ENCODE measurements around the gene TBCCD1. TPM values are rescaled to one million over a fixed set of nuclear protein-coding genes. Genes with fewer than 3 reads are reported as not detected.
A peak's percentile ranks its signal among the peaks of the same experiment; 100 is the strongest.

The TBCCD1 gene
- total RNA-seq, 1 experiment from 2014 or later = 38.7 TPM

DNA sequence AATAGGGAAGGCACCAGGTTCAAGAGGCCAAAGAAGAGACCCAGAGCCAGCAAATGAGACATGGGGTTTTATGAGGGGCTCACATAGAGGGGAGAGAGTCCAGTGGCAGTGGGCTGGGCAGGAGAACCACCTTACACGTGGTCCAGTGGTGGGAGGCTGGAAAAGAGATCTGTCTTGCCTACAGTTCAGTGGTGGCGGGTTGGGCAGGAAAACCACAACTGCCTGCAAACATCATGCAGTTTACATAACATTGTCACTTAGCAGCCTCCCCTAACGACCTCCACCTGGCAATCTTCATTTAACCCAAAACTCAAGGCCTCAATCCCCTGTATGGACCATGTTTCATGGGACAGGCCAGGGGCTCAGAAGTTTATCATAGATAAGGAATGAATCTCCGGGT, 52.0 kb downstream of the TBCCD1 start:
- Histone ChIP-seq H4K20me1 (ENCODE audit: insufficient read depth, low read depth, low read length) (no peaks in the 10 kb centered on the region), H3K9me3 (ENCODE audit: low read length) (no peaks in the 10 kb centered on the region), H3K79me2 (ENCODE audit: low read length) (no peaks in the 10 kb centered on the region), H3K36me3 (ENCODE audit: insufficient read depth, low read length) (no peaks in the 10 kb centered on the region), H3K9ac (ENCODE audit: low read length) (no peak overlapping the region), H3K4me3 (ENCODE audit: low read length) (no peak overlapping the region), H3K4me1 (ENCODE audit: low read length) (peaks cover 23% of the 10 kb centered on the region), H3K27me3 (ENCODE audit: low read length) (no peaks in the 10 kb centered on the region), H3K4me2 (ENCODE audit: low read depth, low read length, poor library complexity, severe bottlenecking) (no peak overlapping the region), H2AFZ (ENCODE audit: low read length) (no peak overlapping the region), H3K9me2 (replicated peaks; ENCODE audit: insufficient read depth, low read length) (no peaks in the 10 kb centered on the region), H3K27ac (ENCODE audit: low read length) (no peak overlapping the region)
- no peak for DNase-seq

GRCh38 chr3:186514296-186515002, 52.7 kb downstream of the TBCCD1 start:
- Histone ChIP-seq H3K27ac (ENCODE audit: low read length) (no peak overlapping the region), H3K9ac (ENCODE audit: low read length) (no peak overlapping the region), H4K20me1 (ENCODE audit: insufficient read depth, low read depth, low read length) (no peaks in the 10 kb centered on the region), H3K9me3 (ENCODE audit: low read length) (no peaks in the 10 kb centered on the region), H3K4me3 (ENCODE audit: low read length) (no peak overlapping the region), H3K9me2 (replicated peaks; ENCODE audit: insufficient read depth, low read length) (no peaks in the 10 kb centered on the region), H3K36me3 (ENCODE audit: insufficient read depth, low read length) (no peaks in the 10 kb centered on the region), H3K4me2 (ENCODE audit: low read depth, low read length, poor library complexity, severe bottlenecking) (no peak overlapping the region), H3K27me3 (ENCODE audit: low read length) (no peaks in the 10 kb centered on the region), H2AFZ (ENCODE audit: low read length) (no peak overlapping the region), H3K79me2 (ENCODE audit: low read length) (no peaks in the 10 kb centered on the region), H3K4me1 (ENCODE audit: low read length) (peaks cover 25% of the 10 kb centered on the region)
- peak; percentile 66 for DNase-seq

DNA sequence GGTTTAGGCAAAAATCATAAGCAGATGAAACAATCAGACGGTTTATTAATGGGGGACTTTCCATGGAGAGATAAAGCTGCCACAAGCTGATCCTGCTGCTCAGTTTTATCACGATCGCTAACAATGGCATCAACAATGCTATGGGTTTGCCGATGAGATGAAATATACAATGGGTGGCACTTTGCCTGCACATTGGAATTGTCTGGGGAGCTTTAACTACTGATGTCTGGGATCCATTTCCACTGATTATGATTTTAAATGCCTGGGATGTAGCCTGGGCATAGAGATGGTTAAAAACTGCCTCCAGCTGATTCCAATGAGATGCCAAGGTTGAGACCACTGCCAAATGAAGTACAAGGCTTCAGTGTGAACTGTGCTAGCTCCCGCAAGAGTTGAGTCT, 53.8 kb downstream of the TBCCD1 start:
- Histone ChIP-seq H3K9ac (ENCODE audit: low read length) (no peak overlapping the region), H3K27ac (ENCODE audit: low read length) (no peak overlapping the region), H3K27me3 (ENCODE audit: low read length) (no peaks in the 10 kb centered on the region), H4K20me1 (ENCODE audit: insufficient read depth, low read depth, low read length) (no peaks in the 10 kb centered on the region), H3K79me2 (ENCODE audit: low read length) (no peaks in the 10 kb centered on the region), H3K4me3 (ENCODE audit: low read length) (no peak overlapping the region), H3K9me3 (ENCODE audit: low read length) (no peaks in the 10 kb centered on the region), H2AFZ (ENCODE audit: low read length) (no peak overlapping the region), H3K4me1 (ENCODE audit: low read length) (peaks cover 19% of the 10 kb centered on the region), H3K36me3 (ENCODE audit: insufficient read depth, low read length) (no peaks in the 10 kb centered on the region), H3K9me2 (replicated peaks; ENCODE audit: insufficient read depth, low read length) (no peaks in the 10 kb centered on the region), H3K4me2 (ENCODE audit: low read depth, low read length, poor library complexity, severe bottlenecking) (peak overlapping the region; percentile 27)
- no peak for DNase-seq

DNA sequence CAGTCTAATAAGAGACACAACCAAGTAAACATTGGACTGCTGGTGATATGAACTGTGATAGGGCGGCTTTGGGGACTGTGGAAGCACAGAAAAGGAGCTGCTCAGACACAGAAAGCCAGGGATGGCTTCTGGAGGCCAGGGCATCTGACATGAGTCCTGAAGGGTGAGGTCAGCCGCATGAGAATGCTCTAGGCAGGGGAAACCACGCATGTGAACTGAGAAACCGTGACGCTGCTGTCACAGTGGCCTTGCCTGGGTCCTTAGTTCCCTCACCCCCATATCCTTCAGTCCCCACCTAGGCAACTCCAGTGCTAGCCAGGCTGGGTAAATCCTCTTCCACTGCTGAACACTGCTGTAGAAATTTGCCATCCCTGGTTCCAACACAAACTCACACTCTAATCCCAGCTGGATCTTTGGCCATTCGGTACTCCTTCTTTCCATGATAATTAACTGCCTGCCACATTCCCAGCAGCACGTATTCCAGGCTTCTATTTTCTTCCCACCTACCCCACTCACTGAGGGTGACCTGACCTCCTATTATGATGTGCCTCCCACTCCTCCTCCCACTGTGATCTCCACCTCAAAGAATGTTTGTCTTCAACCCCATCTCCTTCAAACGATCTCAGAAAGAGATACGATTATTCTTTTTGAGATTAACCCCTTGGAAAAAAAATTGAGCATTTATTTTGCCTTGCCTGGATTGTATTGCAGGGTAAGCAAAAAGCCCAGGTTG, 54.4 kb downstream of the TBCCD1 start:
- H3K79me2 ChIP-seq (ENCODE audit: low read length) = no peaks in the 10 kb centered on the region
- no peaks in the 10 kb centered on the region for H3K9me2 ChIP-seq (replicated peaks; ENCODE audit: insufficient read depth, low read length)
- H3K4me3 ChIP-seq (ENCODE audit: low read length) = no peak overlapping the region
- H3K27ac ChIP-seq (ENCODE audit: low read length) = no peak overlapping the region
- H4K20me1 ChIP-seq (ENCODE audit: insufficient read depth, low read depth, low read length) = no peaks in the 10 kb centered on the region
- no peak for DNase-seq
- no peaks in the 10 kb centered on the region for H3K27me3 ChIP-seq (ENCODE audit: low read length)
- H3K4me2 ChIP-seq (ENCODE audit: low read depth, low read length, poor library complexity, severe bottlenecking) = peak overlapping the region; percentile 27
- H3K9ac ChIP-seq (ENCODE audit: low read length) = no peak overlapping the region
- H2AFZ ChIP-seq (ENCODE audit: low read length) = no peak overlapping the region
- H3K36me3 ChIP-seq (ENCODE audit: insufficient read depth, low read length) = no peaks in the 10 kb centered on the region
- no peaks in the 10 kb centered on the region for H3K9me3 ChIP-seq (ENCODE audit: low read length)
- peaks cover 19% of the 10 kb centered on the region for H3K4me1 ChIP-seq (ENCODE audit: low read length)

DNA sequence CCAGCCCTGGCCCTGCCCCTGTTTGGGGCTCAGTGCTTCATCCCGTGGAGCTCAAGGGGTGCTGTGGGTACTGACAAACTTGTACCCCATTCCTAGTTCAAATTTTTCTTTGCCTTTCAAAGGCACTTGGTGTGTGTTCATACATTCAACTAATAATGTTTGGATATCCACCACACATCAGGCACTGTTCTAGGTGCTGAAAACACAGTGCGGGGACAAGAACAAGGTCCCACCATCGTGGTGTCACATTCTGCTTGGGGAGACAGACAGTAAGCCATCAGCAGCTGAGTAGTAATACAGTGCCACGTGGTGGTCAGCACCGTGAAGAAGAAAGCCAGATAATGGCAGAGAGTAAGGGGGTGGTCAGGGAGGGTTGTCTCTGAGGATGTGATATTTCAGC, 55.4 kb downstream of the TBCCD1 start:
- Histone ChIP-seq H3K36me3 (ENCODE audit: insufficient read depth, low read length) (no peaks in the 10 kb centered on the region), H3K4me1 (ENCODE audit: low read length) (peaks cover 19% of the 10 kb centered on the region), H3K79me2 (ENCODE audit: low read length) (no peaks in the 10 kb centered on the region), H3K27me3 (ENCODE audit: low read length) (no peaks in the 10 kb centered on the region), H4K20me1 (ENCODE audit: insufficient read depth, low read depth, low read length) (no peaks in the 10 kb centered on the region), H3K9ac (ENCODE audit: low read length) (no peak overlapping the region), H2AFZ (ENCODE audit: low read length) (no peak overlapping the region), H3K4me3 (ENCODE audit: low read length) (no peak overlapping the region), H3K27ac (ENCODE audit: low read length) (no peak overlapping the region), H3K9me2 (replicated peaks; ENCODE audit: insufficient read depth, low read length) (no peaks in the 10 kb centered on the region), H3K4me2 (ENCODE audit: low read depth, low read length, poor library complexity, severe bottlenecking) (no peak overlapping the region), H3K9me3 (ENCODE audit: low read length) (no peaks in the 10 kb centered on the region)
- DNase-seq = no peak

- DNase-seq = no peak
- H3K27ac ChIP-seq (ENCODE audit: low read length) = no peak overlapping the region
- H2AFZ ChIP-seq (ENCODE audit: low read length) = no peak overlapping the region
- no peaks in the 10 kb centered on the region for H4K20me1 ChIP-seq (ENCODE audit: insufficient read depth, low read depth, low read length)
- peaks cover 19% of the 10 kb centered on the region for H3K4me1 ChIP-seq (ENCODE audit: low read length)
- no peak overlapping the region for H3K4me2 ChIP-seq (ENCODE audit: low read depth, low read length, poor library complexity, severe bottlenecking)
- H3K9me2 ChIP-seq (replicated peaks; ENCODE audit: insufficient read depth, low read length) = no peaks in the 10 kb centered on the region
- H3K4me3 ChIP-seq (ENCODE audit: low read length) = no peak overlapping the region
- no peaks in the 10 kb centered on the region for H3K27me3 ChIP-seq (ENCODE audit: low read length)
- H3K36me3 ChIP-seq (ENCODE audit: insufficient read depth, low read length) = no peaks in the 10 kb centered on the region
- no peaks in the 10 kb centered on the region for H3K79me2 ChIP-seq (ENCODE audit: low read length)
- H3K9me3 ChIP-seq (ENCODE audit: low read length) = no peaks in the 10 kb centered on the region
- no peak overlapping the region for H3K9ac ChIP-seq (ENCODE audit: low read length)
Measured at GRCh38 chr3:186511245-186511644, 55.9 kb downstream of the TBCCD1 start.

GRCh38 chr3:186510374-186511079, 56.6 kb downstream of the TBCCD1 start:
- no peak for DNase-seq
- H3K4me1 ChIP-seq (ENCODE audit: low read length) = peaks cover 19% of the 10 kb centered on the region
- H3K9ac ChIP-seq (ENCODE audit: low read length) = no peak overlapping the region

GRCh38 chr3:186509423-186509822, 57.7 kb downstream of the TBCCD1 start:
- Histone ChIP-seq H3K4me2 (ENCODE audit: low read depth, low read length, poor library complexity, severe bottlenecking) (no peak overlapping the region), H2AFZ (ENCODE audit: low read length) (no peak overlapping the region), H3K4me1 (ENCODE audit: low read length) (peaks cover 19% of the 10 kb centered on the region), H4K20me1 (ENCODE audit: insufficient read depth, low read depth, low read length) (no peaks in the 10 kb centered on the region), H3K9me3 (ENCODE audit: low read length) (no peaks in the 10 kb centered on the region), H3K79me2 (ENCODE audit: low read length) (no peaks in the 10 kb centered on the region), H3K9me2 (replicated peaks; ENCODE audit: insufficient read depth, low read length) (no peaks in the 10 kb centered on the region), H3K4me3 (ENCODE audit: low read length) (no peak overlapping the region), H3K27ac (ENCODE audit: low read length) (no peak overlapping the region), H3K36me3 (ENCODE audit: insufficient read depth, low read length) (no peaks in the 10 kb centered on the region), H3K27me3 (ENCODE audit: low read length) (no peaks in the 10 kb centered on the region), H3K9ac (ENCODE audit: low read length) (no peak overlapping the region)
- DNase-seq = no peak

More at GRCh38 chr3:186510374-186511079, 56.6 kb downstream of the TBCCD1 start:
- no peaks in the 10 kb centered on the region for H3K79me2 ChIP-seq (ENCODE audit: low read length)
- H3K36me3 ChIP-seq (ENCODE audit: insufficient read depth, low read length) = no peaks in the 10 kb centered on the region
- no peak overlapping the region for H3K4me3 ChIP-seq (ENCODE audit: low read length)
- no peak overlapping the region for H3K4me2 ChIP-seq (ENCODE audit: low read depth, low read length, poor library complexity, severe bottlenecking)
- H3K9me3 ChIP-seq (ENCODE audit: low read length) = no peaks in the 10 kb centered on the region
- H3K27me3 ChIP-seq (ENCODE audit: low read length) = no peaks in the 10 kb centered on the region
- no peaks in the 10 kb centered on the region for H4K20me1 ChIP-seq (ENCODE audit: insufficient read depth, low read depth, low read length)
- H3K9me2 ChIP-seq (replicated peaks; ENCODE audit: insufficient read depth, low read length) = no peaks in the 10 kb centered on the region
- no peak overlapping the region for H3K27ac ChIP-seq (ENCODE audit: low read length)
- no peak overlapping the region for H2AFZ ChIP-seq (ENCODE audit: low read length)
